DOHH2 (cell line): ENCODE results near the gene REEP3.

Source experiments
- CTCF ChIP-seq: fragments of 200-600 bp; sonication (generic); IDR thresholded peaks from one replicate; pipeline ENCODE4 v1.5.1; 2014; ENCODE audit warnings: antibody characterized with exemption, mild to moderate bottlenecking, low read depth, low read length; ENCODE audit not compliant: poor library complexity, severe bottlenecking
- EZH2phosphoT487 ChIP-seq: fragments of 200-600 bp; sonication (generic); IDR thresholded peaks from 2 replicates; pipeline ENCODE4 v1.6.1; 2017; ENCODE audit warnings: borderline replicate concordance, mild to moderate bottlenecking, antibody characterized with exemption, low read length, moderate library complexity, mixed read lengths

DNA sequence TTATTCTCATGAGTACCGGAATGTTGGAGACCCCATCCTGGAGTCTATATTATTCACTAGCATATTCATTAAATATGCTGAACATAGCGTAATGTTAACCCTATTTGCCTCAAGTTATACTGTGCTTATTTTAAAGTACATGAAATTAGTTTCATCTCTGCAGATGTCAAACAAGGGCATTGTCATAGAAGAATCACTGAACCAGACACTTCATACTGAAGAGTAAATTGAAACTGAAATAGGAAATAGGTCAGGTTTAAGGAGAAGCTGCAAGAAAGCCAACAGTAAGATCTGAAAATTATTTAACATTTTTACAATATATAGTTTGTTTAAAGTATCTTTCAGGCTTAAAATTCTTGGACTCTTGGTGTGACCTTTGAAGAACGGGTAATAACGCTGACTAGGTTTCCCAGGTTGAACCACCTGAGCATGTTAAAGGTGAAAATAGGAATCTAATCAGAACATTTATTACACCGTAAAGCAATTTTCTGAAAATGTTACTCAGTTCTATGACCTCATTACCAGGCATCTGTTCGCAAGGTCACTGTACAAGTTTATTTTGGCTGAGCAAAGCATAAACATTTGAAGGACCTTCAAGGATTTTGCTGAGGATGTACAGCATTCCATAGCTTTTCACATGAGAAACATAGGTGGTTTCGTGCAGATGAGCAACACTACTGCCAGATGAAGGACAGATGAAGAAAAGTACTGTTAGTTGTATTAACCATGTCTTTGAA is 82.7 kb downstream of the REEP3 start:
- TF ChIP-seq CTCF (no peak), EZH2phosphoT487 (no peak)
